Activated naive CD8-positive, alpha-beta T cell treated with anti-CD3 and anti-CD28 coated beads for 36 hours (primary cell): ENCODE results near the gene SPACA6. TPM values are rescaled to one million over a fixed set of nuclear protein-coding genes. Genes with fewer than 3 reads are reported as not detected.

Experiments
- DNase-seq: peaks from one replicate; pipeline ENCODE4 v3.0.0; 2021
- H3K27ac Mint-ChIP-seq: one replicate; pipeline ENCODE4 v1.8.0; 2022; ENCODE audit warnings: mild to moderate bottlenecking, moderate library complexity, mixed read lengths
- H3K27me3 Mint-ChIP-seq: one replicate; pipeline ENCODE4 v1.8.0; 2022; ENCODE audit warnings: mild to moderate bottlenecking, mixed read lengths
- H3K36me3 Mint-ChIP-seq: one replicate; pipeline ENCODE4 v1.8.0; 2021; ENCODE audit warnings: mild to moderate bottlenecking, mixed read lengths
- H3K4me1 Mint-ChIP-seq: one replicate; pipeline ENCODE4 v1.8.0; 2021; ENCODE audit warnings: mixed read lengths
- H3K4me3 Mint-ChIP-seq: one replicate; pipeline ENCODE4 v1.8.0; 2022; ENCODE audit warnings: mild to moderate bottlenecking, moderate library complexity, mixed read lengths
- H3K9me3 Mint-ChIP-seq: one replicate; pipeline ENCODE4 v1.8.0; 2022; ENCODE audit warnings: mixed read lengths
- total RNA-seq, 2 experiments: library from RNA; stranded (reverse); gene quantifications; one replicate each; pipeline ENCODE4 v1.2.3, GENCODE V29; 2021

SPACA6 gene
- total RNA-seq, 2 experiments from 2014 or later, result 2.0 to 2.1 TPM

DNA sequence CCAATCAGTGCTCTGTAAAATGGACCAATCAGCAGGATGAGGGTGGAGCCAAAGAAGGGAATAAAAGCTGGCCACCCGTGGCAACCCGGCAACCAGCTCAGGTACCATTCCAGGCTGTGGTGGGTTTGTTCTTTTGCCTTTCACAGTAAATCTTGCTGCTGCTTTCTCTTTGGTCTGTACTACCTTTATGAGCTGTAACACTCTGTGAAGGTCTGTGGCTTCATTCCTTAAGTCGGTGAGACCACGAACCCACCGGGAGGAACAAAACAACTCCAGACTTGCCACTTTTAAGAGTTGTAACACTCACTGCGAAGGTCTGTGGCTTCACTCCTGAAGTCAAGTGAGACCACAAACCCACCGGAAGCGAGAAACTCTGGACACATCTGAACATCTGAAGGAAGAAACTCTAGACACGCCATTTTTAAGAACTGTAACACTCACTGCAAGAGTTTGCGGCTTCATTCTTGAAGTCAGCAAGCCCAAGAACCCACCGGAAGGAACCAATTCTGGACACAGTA, 16.5 kb upstream of the SPACA6 start:
- Mint-ChIP-seq H3K4me1 (peaks cover 7% of the 10 kb centered on the region), H3K27ac (peak overlapping the region; percentile 76), H3K4me3 (no peak overlapping the region), H3K27me3 (no peaks in the 10 kb centered on the region), H3K9me3 (peaks cover 10% of the 10 kb centered on the region), H3K36me3 (no peaks in the 10 kb centered on the region)
- DNase-seq, result peak; percentile 18

DNA sequence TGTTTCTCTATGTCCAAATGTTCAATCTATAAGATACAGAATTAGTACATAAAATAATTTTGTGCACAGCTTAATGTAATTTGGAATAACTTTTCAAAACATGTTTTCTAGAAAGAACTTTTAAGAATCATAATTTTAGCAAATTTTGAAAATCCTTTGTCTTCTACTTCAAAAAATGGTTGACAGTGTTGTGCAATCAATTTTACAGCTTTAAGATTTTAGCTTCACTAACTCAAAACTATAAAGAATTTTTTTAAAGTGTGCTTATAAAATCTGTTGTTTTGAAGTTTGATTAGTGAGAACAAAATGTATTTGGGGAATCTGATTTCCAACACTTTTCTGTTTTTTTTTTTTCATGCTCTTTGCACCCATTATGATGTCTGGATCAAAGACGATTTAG, 12.7 kb upstream of the SPACA6 start:
- DNase-seq, result no peak
- peaks cover 22% of the 10 kb centered on the region for H3K9me3 Mint-ChIP-seq
- peaks cover 7% of the 10 kb centered on the region for H3K4me1 Mint-ChIP-seq
- H3K27ac Mint-ChIP-seq, result no peak overlapping the region
- no peak overlapping the region for H3K4me3 Mint-ChIP-seq
- peaks cover 3% of the 10 kb centered on the region for H3K36me3 Mint-ChIP-seq
- H3K27me3 Mint-ChIP-seq, result no peaks in the 10 kb centered on the region

DNA sequence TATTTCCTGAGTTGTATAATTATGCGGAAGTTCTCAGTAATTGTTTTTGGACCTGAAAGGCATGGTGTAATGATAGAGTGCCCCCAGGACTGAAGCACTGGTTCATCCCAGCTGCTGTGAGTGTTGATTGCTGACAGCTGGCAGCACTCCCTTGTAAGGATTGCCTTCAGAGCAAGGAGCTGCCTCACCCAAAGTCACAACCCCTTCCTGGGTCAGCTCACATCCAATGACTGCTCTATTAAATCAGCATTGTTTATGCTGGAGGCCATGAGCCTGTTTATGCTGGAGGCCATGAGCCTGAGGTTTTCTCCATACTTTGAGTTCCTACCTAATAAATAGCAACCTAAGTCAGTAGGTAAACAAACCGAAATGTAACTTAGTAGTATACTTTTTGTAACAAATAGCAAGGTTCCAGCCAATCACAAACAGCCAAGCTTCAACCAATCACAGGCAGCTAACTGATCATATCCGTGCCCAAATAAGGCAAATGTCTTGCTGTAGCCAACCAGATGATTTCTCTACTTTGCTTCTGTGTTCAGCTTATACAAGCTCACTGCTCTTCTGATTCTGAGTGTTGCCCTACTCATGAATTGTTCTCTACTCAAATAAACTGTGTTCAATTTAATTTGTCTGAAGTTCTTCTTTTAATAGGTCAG, 11.7 kb upstream of the SPACA6 start:
- no peak overlapping the region for H3K27ac Mint-ChIP-seq
- peaks cover 3% of the 10 kb centered on the region for H3K36me3 Mint-ChIP-seq
- no peak for DNase-seq
- peaks cover 20% of the 10 kb centered on the region for H3K9me3 Mint-ChIP-seq
- no peak overlapping the region for H3K4me3 Mint-ChIP-seq
- no peaks in the 10 kb centered on the region for H3K27me3 Mint-ChIP-seq
- peaks cover 3% of the 10 kb centered on the region for H3K4me1 Mint-ChIP-seq

DNA sequence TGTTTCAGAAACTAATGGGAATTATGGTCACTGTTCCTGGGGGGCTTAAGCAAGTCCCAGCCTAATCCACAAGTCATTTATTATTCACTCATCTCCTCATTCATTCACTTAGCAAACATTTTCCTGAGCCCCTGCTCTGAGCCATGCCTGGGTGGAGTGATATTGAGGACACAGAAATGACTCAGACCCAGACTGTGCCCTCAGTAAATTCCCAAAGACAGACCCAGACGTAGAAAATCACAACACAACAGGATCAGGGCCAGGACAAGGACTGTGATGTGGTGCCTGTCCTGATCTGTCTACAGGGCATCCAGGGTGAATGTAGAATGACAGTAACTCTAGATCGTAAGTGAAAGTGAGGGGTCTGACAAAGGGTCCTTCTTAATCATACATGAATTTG, 7.0 kb upstream of the SPACA6 start:
- Mint-ChIP-seq H3K4me1 (peaks cover 12% of the 10 kb centered on the region), H3K36me3 (peaks cover 3% of the 10 kb centered on the region), H3K4me3 (no peak overlapping the region), H3K9me3 (peaks cover 14% of the 10 kb centered on the region), H3K27me3 (peaks cover 12% of the 10 kb centered on the region), H3K27ac (no peak overlapping the region)
- DNase-seq, result no peak

DNA sequence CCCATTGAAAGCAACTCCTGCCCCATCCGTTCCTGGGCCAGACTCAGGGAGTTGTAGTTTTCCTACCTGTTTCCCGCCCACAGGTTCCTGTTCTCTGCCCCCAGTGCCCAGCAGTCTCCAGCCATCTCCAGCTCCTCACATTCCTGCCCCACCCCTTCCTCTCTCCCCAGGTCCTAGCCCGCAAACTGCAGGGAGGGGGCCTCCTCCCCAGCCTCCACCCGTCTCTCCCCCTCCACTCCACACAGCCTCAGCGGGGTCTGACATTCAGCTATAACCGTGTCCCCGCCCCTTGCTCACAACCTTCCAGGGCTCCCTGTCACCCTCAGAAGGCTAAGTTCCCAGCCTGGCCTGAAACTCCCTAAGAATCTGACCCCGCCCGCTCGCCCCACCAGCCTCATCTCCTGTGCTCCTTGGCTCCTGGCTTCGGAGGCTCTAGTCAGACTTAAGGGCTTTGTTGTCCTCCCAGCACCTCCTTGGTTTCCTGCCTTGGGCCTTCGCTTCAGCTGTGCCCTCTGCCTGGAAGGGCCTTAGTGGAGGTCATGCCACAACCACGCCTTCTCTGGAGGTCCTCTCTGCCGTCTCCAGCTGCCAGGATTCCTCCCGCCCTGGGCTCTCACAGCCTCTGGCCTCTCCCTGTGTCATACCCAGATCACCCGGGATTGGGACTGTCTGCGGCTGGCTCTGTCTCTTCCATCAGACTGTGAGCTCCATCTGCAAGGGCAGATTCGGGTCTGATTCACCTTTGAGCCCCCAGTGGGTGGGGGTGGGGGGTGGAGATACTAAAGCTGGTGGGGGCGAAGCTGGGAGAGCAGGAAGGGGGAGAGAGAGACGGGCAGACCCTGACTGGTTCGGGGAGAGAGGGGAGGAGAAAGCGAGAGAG, 5.1 kb upstream of the SPACA6 start:
- Mint-ChIP-seq H3K27me3 (peaks cover 12% of the 10 kb centered on the region), H3K4me3 (peak overlapping the region; percentile 75), H3K4me1 (peaks cover 15% of the 10 kb centered on the region), H3K27ac (no peak overlapping the region), H3K36me3 (peaks cover 3% of the 10 kb centered on the region), H3K9me3 (peaks cover 14% of the 10 kb centered on the region)
- no peak for DNase-seq

DNA sequence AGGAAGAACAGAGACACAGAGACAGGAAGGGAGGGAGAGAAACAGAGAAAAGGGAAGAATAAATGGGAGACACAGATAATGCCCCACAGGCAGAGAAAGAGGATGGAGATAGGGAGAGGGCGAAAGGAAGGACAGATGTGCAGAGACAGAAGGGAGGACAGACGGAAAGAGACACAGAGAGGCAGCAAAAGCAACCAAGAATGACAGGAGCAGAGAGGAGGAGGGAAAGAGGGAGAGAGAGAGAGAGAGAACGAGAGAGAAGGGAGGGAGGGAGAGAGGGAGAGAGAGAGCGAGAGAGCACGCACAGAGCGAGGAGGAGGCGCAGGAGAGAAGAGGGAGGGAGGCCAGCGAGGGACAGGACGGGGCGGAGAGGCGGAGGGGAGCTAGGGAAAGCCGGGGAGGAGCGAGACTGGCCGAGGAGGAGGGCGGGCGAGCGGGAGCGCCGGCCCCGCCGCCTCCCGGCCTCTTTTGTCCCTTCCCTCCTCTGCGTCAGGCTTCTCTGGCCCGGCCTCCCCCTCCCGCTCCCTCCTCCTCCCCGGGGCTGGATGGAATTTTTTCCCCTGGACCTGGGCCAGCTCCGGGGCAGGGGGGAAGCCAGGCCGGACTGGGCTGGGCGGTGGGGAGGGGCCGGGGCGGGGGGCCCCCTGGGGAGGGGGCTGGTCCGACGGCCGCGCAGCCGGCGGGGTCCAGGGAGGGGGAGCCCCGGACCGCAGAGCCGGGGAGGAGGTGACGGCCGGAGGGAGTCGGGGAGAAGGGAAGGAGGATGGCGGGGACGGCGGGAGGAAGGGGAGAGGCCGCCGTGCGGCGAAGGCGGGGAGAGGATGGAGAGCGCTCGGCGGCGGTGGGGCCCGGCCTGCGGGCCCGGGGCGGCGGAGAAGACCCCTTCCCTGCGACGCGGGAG, 4.2 kb upstream of the SPACA6 start:
- Mint-ChIP-seq H3K4me1 (peaks cover 15% of the 10 kb centered on the region), H3K36me3 (peaks cover 3% of the 10 kb centered on the region), H3K9me3 (peaks cover 13% of the 10 kb centered on the region), H3K4me3 (peak overlapping the region; percentile 75), H3K27ac (no peak overlapping the region), H3K27me3 (peaks cover 12% of the 10 kb centered on the region)
- peak; percentile 17 for DNase-seq

DNA sequence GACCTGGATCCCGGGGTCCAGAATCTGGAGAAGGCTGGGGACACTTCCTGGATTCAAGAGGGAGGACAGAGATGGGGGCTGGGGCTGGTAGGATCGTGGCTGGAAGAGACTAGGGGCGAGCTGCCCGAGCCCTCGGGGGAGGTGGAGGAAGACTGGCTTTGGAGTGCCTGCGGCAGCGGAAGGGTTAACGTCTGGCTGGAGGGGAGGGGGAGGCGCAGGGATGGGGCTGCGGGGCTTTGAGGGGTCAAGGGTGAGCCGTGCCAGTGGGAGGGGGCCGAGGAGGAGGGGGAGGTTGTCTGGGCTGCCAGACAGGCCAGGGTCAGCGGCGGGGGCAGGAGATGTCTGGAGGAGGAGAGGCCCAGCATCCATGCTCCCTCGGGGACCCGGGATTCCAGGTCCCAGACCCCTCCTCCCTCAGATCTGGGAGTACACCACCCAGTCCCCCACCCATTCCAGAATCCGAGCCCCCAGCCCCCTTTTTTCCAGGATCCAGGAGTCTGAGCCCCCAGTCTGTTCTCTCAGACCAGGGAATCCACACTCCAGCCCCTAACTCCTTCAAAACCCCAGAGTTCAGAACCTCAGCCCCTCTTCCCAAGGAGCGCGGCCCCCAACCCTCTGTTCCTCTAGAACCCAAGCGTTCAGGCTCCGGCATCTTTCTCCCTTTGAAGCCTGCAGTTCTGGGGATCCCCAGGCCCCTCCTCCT, 3.2 kb upstream of the SPACA6 start:
- peaks cover 4% of the 10 kb centered on the region for H3K9me3 Mint-ChIP-seq
- H3K4me1 Mint-ChIP-seq, result peaks cover 15% of the 10 kb centered on the region
- H3K4me3 Mint-ChIP-seq, result peak overlapping the region; percentile 82
- H3K27me3 Mint-ChIP-seq, result peaks cover 12% of the 10 kb centered on the region
- no peak for DNase-seq
- peak overlapping the region; percentile 55 for H3K27ac Mint-ChIP-seq
- peaks cover under 1% of the 10 kb centered on the region for H3K36me3 Mint-ChIP-seq

DNA sequence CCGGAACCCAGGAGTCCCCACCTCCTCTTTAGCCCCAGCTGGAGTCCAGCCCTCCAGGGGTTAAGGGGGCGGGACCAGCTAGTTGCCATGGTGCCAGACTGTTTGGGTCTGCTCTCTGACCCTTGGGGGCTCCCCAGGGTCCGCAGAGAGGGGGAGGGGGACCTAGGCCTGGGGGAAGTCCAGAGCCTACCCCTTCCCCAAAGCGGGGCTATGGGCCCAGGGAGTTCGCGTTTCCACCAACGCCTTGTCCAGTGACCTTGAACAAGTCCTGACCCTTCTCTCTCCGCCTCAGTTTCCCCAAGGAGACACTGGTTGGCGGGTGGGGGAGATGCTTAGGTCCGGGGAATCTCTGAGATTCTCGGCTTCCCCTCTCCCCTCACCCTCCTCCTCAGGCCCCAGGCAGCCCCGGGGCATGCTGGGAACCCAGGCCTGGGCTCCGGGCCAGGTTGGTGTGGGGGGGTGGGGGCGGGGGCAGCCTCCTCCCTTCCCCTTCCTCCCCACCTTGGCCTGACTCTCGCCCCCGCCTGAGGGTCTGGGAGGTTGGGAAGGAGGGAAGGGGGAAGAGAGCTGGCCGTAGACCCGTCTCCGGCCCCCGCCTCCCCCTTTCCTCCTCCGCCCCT, 2.6 kb upstream of the SPACA6 start:
- Mint-ChIP-seq H3K4me3 (peak overlapping the region; percentile 82), H3K9me3 (peaks cover 2% of the 10 kb centered on the region), H3K27me3 (peaks cover 12% of the 10 kb centered on the region), H3K36me3 (no peaks in the 10 kb centered on the region), H3K4me1 (peaks cover 15% of the 10 kb centered on the region), H3K27ac (peak overlapping the region; percentile 55)
- DNase-seq, result peak; percentile 70

DNA sequence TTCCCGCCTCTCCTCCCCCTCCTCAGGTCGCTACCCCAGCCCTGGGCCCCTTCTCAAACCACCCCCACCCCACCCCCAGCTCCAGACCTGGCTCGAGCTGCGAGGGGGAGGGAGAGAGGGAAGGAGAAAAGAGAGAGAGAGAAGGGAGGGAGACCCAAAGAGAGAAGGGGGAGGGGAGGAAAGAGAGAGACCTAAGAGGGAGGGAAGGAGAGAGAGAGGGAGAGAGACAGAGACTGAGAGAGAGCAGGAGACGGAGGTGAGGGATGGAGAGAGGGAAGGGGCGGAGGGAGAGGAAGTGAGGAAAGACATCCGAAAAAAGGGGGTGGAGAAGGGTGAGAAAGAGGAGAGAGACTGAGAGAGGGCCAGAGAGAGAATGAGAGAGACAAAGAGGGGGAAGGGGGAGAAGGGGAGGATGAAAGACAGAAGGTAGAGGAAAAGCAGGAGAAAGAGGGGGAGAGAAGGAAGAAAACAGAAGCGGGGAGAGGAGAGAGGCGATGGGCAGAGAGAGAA, 2.0 kb upstream of the SPACA6 start:
- H3K27me3 Mint-ChIP-seq, result peaks cover 12% of the 10 kb centered on the region
- no peaks in the 10 kb centered on the region for H3K36me3 Mint-ChIP-seq
- H3K4me3 Mint-ChIP-seq, result peak overlapping the region; percentile 44
- no peaks in the 10 kb centered on the region for H3K9me3 Mint-ChIP-seq
- H3K27ac Mint-ChIP-seq, result peak overlapping the region; percentile 28
- peaks cover 15% of the 10 kb centered on the region for H3K4me1 Mint-ChIP-seq
- DNase-seq, result no peak

DNA sequence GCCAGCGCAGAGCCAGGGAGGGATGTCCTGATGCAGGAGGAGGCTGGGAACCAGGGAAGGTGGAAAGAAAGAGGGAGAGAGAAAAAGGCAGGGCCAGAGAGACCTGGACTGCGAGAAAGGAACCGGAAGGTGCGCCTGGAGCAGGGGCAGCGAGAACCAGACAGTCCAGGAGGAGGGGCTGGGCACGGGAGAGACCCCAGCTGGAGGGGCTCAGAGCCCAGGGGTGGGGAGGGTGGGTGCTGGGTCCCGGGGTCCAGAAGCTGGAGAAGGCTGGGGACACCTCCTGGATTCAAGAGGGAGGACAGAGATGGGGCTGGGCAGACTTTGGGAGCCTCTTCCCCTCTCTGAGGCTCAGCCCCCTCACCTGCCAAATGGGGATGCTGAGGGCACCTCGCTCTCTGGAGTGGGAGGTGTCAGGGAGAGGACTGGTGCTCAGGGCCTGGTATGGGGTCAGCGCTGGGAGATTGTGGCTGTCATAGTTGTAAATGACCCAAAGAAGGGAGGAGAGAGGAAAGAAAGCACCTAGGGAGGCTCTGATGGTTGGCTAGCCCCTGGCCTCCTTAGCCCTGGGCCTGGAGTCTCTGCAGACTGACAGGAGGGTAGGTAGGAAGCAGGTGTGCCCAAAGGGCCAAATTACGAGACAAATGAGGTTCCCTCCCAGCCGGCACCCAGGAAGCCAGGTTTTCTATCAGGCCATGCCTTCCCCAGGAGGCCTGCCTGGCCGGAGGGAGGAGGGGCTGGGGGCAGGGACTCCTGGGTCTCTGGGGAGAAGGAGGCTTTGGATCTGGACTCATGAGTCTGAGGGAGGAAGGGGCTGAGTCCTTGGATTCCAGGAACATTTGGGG, 1.3 kb upstream of the SPACA6 start:
- Mint-ChIP-seq H3K36me3 (no peaks in the 10 kb centered on the region), H3K4me3 (no peak overlapping the region), H3K9me3 (no peaks in the 10 kb centered on the region), H3K27me3 (peaks cover 12% of the 10 kb centered on the region), H3K27ac (no peak overlapping the region), H3K4me1 (peaks cover 15% of the 10 kb centered on the region)
- no peak for DNase-seq

DNA sequence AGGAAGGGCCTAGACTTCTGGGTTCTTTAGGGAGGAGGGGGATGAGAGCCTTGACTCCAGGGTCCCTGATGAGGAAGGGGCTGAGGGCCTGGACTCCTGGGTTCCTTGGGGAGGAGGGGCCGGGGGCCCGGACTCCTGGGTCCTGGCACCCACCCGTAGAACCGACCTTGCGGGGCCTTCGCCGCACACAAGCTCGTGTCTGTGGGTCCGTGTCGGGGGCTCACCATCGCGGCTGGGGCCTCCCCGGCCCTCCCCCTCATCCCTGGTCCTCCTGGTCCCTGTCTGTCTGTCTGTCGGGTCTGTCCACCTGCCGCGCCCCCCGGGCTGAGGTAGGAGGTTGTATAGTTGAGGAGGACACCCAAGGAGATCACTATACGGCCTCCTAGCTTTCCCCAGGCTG, 662 bp upstream of the SPACA6 start:
- peaks cover 15% of the 10 kb centered on the region for H3K4me1 Mint-ChIP-seq
- H3K9me3 Mint-ChIP-seq, result no peaks in the 10 kb centered on the region
- peaks cover 12% of the 10 kb centered on the region for H3K27me3 Mint-ChIP-seq
- H3K27ac Mint-ChIP-seq, result no peak overlapping the region
- DNase-seq, result no peak
- H3K4me3 Mint-ChIP-seq, result no peak overlapping the region
- H3K36me3 Mint-ChIP-seq, result no peaks in the 10 kb centered on the region

DNA sequence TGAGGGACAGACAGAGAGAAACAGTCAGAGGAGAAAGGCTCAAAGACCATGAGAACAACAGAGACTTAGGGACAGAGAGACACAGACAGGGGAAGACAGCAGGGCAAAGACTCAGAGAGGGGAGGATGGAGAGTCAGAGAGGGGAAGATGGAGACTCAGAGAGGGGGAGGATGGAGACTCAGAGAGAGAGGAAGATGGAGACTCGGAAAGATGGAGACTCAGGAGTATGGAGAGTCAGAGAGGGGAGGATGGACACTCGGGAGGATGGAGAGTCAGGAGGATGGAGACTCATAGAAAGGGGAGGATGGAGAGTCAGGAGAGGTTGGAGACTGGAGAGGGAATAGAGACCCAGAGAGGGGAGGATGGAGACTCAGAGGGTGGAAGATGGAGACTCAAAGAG, 689 bp downstream of the SPACA6 start:
- Mint-ChIP-seq H3K27ac (no peak overlapping the region), H3K27me3 (no peaks in the 10 kb centered on the region)

More for the DNA sequence above, 689 bp downstream of the SPACA6 start:
- Mint-ChIP-seq H3K4me3 (no peak overlapping the region), H3K36me3 (no peaks in the 10 kb centered on the region), H3K9me3 (no peaks in the 10 kb centered on the region), H3K4me1 (peaks cover 7% of the 10 kb centered on the region)
- DNase-seq, result no peak
